HPDE6-E6E7 (cell line): ENCODE measurements around the gene RAB3C.

Source experiments
- DNase-seq: peaks from one replicate; pipeline ENCODE4 v3.0.0; 2011; ENCODE audit warnings: missing footprints; ENCODE audit errors: extremely low spot score

The RAB3C gene

DNA sequence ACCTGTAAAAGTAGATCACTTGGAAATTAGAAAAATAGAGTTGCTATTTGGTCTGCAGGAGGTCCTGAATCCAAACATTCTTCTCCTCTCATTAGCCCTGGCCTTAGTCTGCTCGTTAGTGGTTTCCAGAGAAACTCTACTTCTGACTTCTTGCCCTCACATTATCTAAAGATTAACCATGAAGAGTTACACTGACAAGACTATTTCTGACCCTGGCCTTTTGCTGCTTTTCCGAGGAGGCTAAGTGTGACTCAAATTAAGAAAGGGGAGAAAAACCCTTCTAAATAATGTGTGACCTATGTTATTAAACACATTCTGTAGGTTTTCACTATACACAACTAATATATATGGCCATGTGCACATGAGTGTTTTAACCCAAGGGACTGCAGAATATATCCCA is 302.4 kb downstream of the RAB3C start:
- no peak for DNase-seq

DNA sequence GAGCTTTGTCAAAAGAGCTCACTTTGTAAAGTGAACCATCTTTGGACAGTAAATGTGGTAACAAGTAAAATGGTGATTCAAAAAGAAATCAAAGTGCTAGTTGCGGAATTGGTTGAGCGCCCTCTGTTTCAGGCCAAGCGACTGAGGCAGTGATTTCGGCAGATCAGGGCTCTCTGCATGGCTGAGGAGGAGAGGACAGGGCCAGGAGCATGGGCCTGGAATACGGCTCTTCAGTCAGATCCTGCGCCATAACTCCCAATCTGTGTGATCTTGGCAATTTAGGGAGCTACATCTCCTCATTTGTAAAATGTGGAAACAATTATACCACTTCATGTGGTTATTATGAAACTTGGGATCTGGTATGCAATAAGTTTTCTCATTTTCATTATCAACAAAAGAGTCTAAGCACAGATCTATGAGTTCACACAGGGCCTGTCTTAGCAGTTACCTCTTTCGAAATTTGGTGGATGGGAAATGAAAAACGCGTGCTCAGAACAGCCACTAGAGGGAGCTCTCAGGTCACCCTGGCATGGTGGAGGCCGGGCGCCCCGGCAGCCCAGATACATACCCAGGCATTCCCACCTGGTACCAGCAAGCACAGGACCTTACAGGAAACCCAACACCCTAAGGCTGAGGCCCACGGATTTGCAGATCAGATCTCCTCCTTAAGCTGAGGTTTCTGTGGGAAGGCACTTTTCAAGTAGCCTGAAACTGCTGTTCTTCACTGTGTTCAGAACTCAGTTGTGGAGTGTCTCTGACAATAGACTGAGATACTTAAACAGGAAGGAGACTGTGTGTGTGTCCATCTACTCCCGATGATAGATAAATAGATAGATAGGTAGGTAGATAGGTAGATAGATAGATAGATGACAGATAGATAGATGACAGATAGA is 303.7 kb downstream of the RAB3C start:
- peak; percentile 54 for DNase-seq

DNA sequence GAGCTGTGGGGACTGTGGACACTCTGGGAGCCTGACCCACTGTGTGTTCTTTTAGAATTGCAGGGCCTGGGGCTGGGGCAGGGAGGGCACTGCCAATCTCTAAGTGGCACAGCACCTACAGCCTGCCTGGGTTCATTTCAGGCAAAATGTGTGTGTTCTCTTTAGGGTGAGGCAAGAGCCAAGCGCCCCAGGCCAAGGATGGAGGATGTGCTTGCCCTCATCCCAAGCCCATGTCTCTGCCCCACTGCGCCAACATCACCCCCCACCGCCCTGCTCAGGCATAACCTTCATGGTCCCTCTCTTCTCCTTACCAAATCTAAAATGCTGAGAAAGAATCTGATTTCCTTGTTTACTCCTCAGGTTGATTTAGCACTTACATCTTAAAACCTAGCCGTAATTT is 304.4 kb downstream of the RAB3C start:
- no peak for DNase-seq

DNA sequence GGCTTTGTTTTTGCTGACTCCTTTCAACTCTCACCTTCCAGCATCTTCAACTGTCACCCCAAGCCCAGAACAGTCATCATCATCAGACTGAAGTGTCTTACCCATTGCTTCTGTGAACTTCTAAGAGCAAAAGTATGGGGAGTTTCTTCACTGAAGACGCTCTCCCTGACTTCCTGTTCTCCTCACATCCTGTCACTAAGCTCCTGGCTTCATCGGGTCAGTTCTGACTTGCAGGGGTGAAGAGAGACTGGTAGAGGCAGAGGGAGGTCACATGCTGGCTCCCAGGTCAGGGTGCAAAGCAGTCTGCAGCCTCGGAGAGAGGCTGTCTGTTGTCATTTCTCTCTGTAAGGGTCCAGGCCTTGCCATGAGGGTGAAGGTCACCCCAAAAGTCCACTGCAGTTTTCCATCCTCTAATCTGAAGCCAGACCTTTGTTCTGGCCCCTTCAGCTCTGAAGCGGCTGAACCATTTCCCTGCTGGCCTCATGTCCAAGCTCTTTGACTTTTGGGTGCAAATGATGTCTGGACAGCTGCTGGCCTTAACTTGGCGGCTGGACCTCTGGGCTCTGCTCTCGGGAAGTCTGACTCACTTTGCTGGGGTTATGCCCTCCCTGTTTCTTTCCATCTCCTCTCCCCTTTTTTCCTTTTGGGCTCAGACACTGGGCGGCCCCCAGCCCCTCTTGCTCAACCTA is 305.0 kb downstream of the RAB3C start:
- no peak for DNase-seq

DNA sequence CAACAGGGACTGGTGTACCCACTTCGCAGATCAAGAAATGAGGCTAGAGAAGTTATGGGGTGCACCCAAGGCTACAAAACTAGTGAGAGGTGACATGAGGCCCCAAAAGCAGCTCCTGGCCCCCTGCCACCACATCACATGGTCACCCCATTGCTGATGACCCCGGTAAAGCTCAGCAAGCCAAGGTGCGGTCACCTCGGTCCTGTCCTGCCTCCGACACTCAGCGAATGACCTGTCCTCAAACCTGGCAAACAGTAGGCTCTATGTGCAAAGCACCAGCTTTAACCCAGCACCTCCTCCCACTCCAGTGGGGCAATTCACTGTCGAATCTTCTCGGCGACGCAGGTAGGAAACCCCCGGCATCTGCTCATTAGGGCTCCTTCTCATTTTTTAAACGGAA is 307.4 kb downstream of the RAB3C start:
- no peak for DNase-seq

DNA sequence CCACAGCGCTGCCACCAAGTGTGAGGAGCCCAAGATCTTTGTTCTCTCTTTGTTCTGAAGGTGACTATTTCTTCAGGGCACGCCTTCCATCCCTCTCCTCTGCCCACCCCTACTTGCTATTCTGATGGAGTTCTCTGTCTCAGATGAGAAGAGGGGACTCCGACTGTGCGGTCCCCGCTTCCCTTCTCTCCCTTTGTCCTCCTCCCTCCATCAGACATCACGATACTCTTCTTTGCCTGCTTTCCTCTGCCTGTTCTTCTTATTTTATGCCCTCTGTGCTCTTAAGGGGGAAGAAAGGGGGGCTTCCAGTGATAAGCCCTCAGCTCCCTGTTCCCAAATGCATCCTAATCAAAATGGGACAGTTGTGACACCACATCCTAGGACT is 307.8 kb downstream of the RAB3C start:
- DNase-seq = no peak

DNA sequence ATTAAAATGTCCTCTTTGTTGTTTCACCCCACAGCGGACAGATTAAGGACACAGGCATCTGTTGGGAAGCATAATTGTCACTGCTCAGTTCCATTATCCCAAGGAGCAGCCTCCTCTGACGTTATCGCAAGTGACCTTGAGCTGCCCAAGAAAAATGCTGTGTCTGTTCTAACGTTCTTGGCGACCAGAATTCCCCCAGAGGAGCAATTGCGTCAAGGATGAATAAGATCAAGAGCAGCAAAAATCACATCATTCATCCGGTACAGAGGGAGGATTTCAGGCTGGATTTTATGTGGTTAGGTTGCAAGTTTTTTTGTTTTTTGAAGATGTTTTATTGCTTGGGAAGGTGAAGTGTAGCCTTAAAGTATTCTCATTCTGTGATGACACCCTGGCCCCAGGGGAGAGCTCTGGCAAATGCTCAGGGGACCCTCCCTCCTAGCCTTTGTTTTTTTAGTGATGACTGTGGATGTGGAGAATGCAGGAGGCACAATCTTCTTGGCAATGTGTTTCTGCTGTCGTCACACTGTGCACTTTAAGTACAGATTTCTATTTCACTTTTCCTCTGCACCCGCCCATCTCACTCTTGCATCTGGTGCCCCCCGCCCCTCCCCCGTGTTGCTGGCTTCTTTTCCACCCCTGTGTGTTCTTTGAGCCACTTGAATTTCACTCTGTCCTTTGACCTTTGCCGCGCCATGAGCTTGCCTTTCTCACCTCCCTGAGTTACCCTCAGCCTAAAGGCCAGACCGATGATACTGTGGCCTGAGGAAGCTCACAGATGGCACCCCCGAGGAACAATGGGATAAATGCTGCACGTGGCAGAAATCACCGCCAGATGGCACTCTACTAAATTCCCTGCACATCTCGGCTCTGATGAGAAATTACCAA is 308.5 kb downstream of the RAB3C start:
- peak; percentile 58 for DNase-seq

DNA sequence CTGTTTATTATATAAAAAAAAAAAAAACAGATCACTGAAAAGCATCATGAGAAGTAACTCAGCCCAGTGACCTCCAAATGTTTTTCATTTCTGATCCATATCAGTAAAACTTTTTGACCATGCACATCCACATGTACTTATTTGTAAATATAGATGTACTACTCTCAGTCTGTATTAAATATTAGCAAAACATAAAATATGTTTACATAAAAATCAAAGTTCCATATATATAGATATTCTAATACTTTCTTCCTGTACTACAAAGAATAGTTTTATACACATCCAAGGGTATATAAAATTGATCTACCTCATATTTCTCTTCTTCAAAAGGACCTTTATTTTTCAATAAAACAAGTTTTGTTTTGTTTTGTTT is 309.1 kb downstream of the RAB3C start:
- no peak for DNase-seq

DNA sequence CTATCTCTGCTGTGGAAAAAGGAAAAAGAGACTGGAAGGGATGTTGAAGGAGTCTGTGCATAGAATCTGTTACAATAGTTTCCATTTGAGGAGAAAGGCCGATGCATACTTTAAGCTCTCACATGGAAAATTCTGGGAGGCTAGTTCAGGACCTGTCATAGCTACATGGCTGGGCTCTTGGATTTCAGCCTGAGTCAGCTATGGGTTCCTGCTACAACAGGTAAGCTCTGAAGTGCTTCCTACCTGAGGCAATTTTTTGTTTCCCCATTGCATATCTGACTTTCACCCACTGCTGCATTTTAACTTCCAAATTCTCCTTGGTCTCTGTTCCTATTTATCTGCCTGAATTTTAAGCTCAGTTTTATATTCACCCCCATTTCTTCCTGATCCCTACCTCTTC is 310.7 kb downstream of the RAB3C start:
- DNase-seq = no peak

DNA sequence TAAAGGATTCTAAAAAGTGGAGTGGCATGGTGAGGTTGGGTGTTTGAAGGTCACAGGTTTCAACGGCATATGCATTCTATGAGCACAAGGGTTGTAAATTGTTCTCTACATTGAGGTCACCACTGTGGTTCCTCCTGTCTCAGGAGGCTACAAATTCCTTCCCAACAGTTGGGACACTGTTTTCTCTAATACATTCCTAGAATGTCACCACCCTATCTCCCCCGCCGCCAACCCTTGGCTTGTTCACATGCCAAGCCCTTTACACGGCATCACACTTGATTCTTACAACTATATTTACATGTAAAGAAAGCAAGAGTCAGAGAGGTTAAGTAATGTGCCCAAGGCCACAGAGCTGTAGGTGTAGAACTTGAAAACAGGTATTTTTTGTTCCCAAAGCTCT is 315.1 kb downstream of the RAB3C start:
- no peak for DNase-seq

DNA sequence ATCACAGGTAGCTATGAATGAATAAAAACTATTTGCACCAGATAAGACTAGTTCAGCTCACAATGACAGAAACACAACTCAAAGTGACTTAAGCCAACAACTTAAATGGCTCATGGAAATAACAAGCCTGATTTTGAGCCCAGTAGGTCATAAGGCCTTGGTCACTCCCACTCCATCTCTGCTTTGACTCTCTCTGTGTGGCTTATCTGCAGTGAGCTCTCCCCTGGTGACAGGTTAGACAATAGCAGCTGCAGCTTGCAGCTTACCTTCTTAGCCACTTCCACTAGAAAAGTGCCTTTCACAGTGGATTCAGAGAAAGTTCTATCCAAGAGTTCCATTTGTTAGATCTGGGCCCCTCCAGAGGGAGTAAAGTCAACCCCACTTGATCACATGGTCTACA is 315.7 kb downstream of the RAB3C start:
- no peak for DNase-seq

DNA sequence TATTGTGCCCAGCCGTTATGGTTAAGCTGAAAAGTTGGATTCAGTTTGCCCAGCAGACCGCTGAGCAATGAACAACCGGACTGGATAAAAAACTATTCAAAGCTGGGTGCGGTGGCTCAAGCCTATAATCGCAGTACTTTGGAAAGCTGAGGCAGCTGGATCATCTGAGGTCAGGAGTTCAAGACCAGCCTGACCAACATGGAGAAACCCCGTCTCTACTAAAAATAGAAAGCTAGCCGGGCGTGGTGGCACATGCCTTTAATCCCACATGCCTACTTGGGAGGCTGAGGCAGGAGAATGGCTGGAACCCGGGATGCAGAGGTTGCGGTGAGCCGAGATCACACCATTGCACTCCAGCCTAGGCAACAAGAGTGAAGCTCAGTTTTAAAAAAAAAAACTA is 318.4 kb downstream of the RAB3C start:
- no peak for DNase-seq

DNA sequence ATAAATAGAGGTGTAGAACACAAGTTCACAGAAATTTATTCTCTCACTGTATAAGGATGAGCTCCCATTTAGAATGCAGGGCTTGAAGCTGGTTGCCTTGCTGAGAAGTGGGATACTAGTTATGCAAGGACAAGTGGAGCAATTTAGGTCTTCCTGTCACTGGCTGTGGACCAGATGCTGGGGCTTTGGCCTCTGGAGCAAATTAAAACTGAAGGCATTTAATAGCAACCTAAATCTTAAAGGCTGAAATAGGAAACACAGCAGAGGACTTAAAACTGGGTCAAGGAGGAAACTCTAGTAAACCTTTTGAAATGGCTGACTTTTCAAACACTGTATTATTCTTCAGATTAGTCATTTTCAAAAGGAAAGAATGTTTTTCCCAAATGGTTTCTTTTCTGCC is 319.4 kb downstream of the RAB3C start:
- no peak for DNase-seq

DNA sequence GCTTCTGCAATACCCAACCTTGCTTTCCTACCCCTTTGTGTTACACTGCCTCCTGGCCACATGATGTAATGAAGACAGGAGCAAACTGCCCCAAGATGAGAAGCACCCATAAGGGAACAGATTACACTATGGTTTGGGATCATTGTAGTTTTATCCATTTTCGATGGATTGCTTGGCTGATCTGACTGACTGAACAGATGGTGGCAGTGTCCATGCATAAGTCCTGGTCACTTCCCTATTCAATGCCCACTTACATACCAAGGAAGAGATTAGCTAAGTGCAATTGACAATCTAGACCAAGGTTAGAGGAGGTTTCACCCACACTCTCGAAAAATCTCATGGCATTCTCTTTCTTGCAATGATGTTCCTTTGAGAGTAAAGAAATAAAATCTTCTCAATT is 319.9 kb downstream of the RAB3C start:
- no peak for DNase-seq

DNA sequence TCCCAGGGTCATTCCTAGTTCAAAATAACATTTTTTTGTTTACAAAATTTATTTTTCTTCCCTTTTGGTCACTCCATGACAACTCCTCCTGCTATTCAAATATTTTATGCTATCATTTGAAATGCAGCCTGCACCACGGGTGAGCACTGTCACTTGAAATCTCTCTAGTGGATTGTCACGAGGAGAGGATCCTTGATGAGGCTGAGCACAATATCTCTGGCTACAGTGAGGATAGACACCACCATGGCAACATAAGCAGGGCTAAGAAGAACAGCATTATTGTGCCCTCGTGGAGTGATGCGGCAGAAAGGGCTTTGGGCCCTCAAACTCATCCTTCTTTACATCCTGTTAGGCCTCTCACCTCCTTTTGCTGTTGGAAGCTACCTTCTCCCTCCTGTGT is 321.9 kb downstream of the RAB3C start:
- DNase-seq = no peak

DNA sequence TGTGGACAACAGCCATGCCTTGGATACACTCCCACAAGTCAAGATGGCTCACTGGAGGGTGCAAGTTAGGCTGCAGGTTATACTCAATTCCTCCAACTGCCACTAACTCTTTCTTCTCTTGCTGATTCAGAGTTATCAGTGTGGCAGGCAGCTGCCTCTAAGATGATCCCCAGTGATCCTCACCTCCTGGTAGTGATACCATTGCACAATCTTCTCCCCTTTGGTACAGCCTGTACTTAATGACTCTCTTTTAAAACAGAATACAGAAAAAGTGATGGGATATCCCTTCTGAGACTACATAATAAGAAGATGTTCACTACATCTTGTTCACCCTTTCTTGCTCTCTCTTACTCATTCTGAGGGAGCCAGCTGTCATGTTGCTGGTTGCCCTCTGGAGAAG is 323.1 kb downstream of the RAB3C start:
- no peak for DNase-seq
